BLaER1 (cell line): Measurements from ENCODE around the gene ARHGAP4.
A peak's percentile ranks its signal among the peaks of the same experiment; 100 is the strongest.

Source experiments
- H3K27ac ChIP-seq: shearing (Covaris generic); formaldehyde crosslinking; 2 replicates; pipeline ENCODE4 v1.8.1; 2022
- H3K27me3 ChIP-seq: shearing (Covaris generic); formaldehyde crosslinking; 2 replicates; pipeline ENCODE4 v1.8.1; 2022
- H3K36me3 ChIP-seq: shearing (Covaris generic); formaldehyde crosslinking; 2 replicates; pipeline ENCODE4 v1.8.1; 2022
- H3K4me1 ChIP-seq: shearing (Covaris generic); formaldehyde crosslinking; 2 replicates; pipeline ENCODE4 v1.8.1; 2022
- H3K4me2 ChIP-seq: shearing (Covaris generic); formaldehyde crosslinking; 2 replicates; pipeline ENCODE4 v1.8.1; 2022
- H3K4me3 ChIP-seq: shearing (Covaris generic); formaldehyde crosslinking; 2 replicates; pipeline ENCODE4 v1.8.1; 2022
- H3K9ac ChIP-seq: shearing (Covaris generic); formaldehyde crosslinking; 2 replicates; pipeline ENCODE4 v1.8.1; 2022
- H3K9me3 ChIP-seq: shearing (Covaris generic); formaldehyde crosslinking; 2 replicates; pipeline ENCODE4 v1.8.1; 2022
- H4K20me1 ChIP-seq: shearing (Covaris generic); formaldehyde crosslinking; 2 replicates; pipeline ENCODE4 v1.8.1; 2022
- Cebpa-rat ChIP-seq: shearing (Covaris generic); IDR thresholded peaks from 2 replicates; pipeline ENCODE4 v1.8.1; 2022

The ARHGAP4 gene

DNA sequence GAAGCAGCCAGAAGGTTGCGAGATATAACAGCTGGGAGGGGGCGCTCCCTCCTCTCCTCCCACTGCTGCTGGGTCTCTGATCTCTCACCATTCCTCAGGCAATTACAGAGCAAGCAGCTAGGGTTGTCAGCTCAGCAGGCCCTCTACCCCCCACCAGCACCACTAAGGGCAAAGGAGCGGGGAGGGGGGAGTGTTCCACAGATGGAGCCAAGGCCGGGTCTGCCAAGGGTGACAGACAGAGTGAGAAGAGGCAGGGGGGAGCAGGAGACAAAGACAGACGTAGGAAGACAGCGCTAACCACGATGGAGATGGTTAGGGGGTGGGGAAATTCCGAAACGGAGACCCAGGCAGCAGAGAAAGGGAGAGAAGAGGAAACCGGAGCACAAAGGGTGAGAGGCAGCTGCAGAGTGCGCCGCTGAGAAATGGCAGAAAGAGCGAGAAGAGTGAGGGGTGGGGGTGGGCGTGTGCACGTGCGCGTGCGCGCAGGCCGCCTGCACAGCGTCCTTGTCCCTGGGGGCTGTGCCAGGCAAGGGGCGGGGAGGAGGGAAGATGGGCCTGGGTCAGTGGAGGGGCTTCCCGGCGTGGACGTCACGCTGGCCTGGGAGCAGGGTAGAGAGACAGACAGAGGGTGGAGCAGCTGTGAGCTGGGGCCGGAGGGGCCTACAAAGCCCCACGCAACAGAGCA is 47.0 kb downstream of the ARHGAP4 start:
- Histone ChIP-seq H3K27ac (peak overlapping the region; percentile 66), H3K4me1 (peaks cover 78% of the 10 kb centered on the region), H3K27me3 (peaks cover 70% of the 10 kb centered on the region), H3K36me3 (no peaks in the 10 kb centered on the region), H3K4me3 (peak overlapping the region; percentile 52), H4K20me1 (peaks cover 79% of the 10 kb centered on the region), H3K4me2 (peak overlapping the region; percentile 82), H3K9ac (peak overlapping the region; percentile 53), H3K9me3 (no peaks in the 10 kb centered on the region)
- TF ChIP-seq Cebpa-rat: no peak

DNA sequence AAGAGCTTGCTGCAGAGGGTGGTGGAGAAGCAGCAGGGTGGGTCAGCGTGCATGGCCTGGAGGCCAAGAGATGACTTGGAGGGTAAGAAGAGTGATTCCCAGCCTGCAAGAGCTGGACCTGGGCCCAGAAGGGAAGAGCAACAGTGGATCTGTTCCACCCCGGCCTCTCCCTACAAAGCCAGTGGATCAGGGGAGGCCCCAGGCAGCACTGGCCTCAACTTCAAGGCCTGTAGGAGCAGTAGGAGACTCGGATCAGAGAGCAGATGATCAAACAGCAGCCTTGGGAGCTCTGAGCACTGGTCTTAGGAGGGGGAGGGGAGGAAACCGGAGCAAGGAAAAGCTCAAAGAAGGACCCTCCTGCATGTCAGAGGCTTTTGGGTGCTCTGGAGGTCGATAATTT is 47.7 kb downstream of the ARHGAP4 start:
- no peaks in the 10 kb centered on the region for H3K9me3 ChIP-seq
- H3K36me3 ChIP-seq: no peaks in the 10 kb centered on the region
- H3K9ac ChIP-seq: no peak overlapping the region; the same call in 1 of the 2 replicates
- peaks cover 70% of the 10 kb centered on the region for H3K4me1 ChIP-seq
- H3K4me3 ChIP-seq: peak overlapping the region; percentile 52
- H4K20me1 ChIP-seq: peaks cover 79% of the 10 kb centered on the region
- H3K27me3 ChIP-seq: peaks cover 70% of the 10 kb centered on the region
- no peak for TF ChIP-seq Cebpa-rat
- H3K27ac ChIP-seq: peak overlapping the region; percentile 66
- peak overlapping the region; percentile 82 for H3K4me2 ChIP-seq

DNA sequence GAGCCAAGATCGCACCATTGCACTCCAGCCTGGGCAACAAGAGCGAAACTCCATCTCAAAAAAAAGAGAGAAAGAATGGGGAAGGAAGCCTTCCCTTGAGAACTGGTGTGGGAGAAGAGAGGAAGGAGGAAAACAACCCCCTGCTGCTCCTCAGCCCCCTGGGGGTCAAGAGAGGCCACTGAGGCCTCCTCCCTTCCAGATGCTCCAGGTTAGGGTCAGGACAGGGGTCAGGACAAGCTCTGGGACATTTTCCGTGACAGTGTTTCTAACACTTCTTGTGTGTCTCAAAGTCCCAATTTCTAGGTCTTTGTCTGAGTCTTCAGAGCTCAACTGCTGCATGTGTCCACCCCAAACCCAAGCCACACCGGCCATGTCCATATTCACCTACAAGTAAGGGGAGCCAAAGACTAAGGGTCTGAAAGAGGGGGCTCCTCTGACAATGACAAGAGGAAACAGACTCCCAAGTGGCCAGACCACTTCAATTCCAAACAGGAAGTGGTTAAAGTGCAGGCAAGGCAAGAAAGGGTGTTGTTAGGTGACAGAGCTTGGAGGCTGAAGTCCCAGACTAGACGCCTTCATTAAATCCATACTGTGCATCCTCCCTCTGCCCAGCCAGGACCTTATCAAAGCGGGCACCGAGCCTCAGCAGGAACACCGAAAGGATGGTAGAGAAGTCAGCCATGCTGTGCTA is 48.3 kb downstream of the ARHGAP4 start:
- H3K27me3 ChIP-seq: peaks cover 70% of the 10 kb centered on the region
- peak overlapping the region; percentile 66 for H3K27ac ChIP-seq
- TF ChIP-seq Cebpa-rat: no peak
- H3K36me3 ChIP-seq: no peaks in the 10 kb centered on the region
- H3K4me2 ChIP-seq: peak overlapping the region; percentile 82
- H3K4me3 ChIP-seq: peak overlapping the region; percentile 30
- H3K4me1 ChIP-seq: peaks cover 64% of the 10 kb centered on the region
- no peaks in the 10 kb centered on the region for H3K9me3 ChIP-seq
- H4K20me1 ChIP-seq: peaks cover 79% of the 10 kb centered on the region
- H3K9ac ChIP-seq: no peak overlapping the region; the same call in 1 of the 2 replicates

DNA sequence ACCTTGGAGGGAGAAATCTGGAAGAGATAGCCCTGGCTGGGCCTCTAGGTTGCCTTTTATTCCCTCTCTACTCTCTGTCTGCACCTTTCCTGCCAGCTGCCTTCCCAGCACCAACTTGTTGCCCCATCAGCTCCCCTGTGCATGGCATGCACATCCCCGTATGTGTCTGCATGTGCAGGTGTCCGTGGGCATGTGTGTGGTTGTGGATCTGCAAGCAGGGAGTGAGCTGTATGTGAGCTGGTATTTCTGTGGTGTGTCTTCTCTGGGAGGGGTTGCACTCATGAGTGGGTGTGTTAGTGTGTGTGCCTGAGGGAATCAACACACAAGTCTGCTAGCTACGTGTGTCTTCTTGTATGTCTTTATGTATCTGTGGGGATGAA is 50.0 kb downstream of the ARHGAP4 start:
- Histone ChIP-seq H3K4me1 (peaks cover 48% of the 10 kb centered on the region), H3K27me3 (peaks cover 62% of the 10 kb centered on the region), H3K9ac (no peak overlapping the region), H3K27ac (no peak overlapping the region), H4K20me1 (peaks cover 71% of the 10 kb centered on the region), H3K4me2 (no peak overlapping the region), H3K4me3 (no peak overlapping the region), H3K9me3 (no peaks in the 10 kb centered on the region), H3K36me3 (no peaks in the 10 kb centered on the region)
- no peak for TF ChIP-seq Cebpa-rat

DNA sequence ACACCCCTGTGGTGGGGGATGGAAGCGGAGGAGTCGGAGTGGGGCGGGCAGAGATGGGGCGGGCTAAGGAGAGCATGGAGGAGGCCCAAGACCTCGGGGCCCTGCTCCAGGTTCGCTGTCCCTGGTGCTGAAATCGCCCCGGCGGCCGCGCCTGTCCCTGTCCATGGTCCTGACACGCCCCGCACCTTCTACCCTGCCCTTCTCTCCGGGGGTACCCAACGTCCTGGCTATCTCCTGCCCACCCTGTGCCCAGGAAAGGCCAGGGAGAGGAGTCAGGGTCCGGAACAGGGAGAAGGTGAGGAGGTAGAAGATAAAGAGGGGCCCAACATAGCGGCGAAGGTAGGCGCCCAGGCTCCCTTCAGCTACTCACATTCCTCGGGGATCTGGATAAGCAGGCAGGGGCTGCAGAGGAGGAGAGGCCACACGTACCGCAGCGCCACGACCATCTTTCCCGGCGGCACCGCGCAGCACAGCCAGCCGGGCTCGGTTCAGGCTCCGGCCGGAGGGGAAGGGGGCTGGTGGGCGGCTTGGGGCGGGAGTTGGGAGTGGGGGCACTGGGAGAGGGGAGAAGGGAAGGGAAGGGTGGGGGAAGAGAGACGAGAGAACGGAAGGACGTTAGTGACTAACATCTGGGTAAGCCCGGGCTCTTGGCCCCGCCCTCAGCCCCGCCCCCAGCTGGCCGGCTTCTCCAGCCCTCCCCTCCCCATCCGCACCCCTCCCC is 50.5 kb downstream of the ARHGAP4 start:
- H3K9ac ChIP-seq: no peak overlapping the region
- H3K36me3 ChIP-seq: no peaks in the 10 kb centered on the region
- TF ChIP-seq Cebpa-rat: no peak
- H3K4me2 ChIP-seq: no peak overlapping the region
- H4K20me1 ChIP-seq: peaks cover 68% of the 10 kb centered on the region
- peaks cover 57% of the 10 kb centered on the region for H3K27me3 ChIP-seq
- H3K4me1 ChIP-seq: peaks cover 42% of the 10 kb centered on the region
- no peak overlapping the region for H3K4me3 ChIP-seq
- H3K27ac ChIP-seq: no peak overlapping the region
- no peaks in the 10 kb centered on the region for H3K9me3 ChIP-seq

DNA sequence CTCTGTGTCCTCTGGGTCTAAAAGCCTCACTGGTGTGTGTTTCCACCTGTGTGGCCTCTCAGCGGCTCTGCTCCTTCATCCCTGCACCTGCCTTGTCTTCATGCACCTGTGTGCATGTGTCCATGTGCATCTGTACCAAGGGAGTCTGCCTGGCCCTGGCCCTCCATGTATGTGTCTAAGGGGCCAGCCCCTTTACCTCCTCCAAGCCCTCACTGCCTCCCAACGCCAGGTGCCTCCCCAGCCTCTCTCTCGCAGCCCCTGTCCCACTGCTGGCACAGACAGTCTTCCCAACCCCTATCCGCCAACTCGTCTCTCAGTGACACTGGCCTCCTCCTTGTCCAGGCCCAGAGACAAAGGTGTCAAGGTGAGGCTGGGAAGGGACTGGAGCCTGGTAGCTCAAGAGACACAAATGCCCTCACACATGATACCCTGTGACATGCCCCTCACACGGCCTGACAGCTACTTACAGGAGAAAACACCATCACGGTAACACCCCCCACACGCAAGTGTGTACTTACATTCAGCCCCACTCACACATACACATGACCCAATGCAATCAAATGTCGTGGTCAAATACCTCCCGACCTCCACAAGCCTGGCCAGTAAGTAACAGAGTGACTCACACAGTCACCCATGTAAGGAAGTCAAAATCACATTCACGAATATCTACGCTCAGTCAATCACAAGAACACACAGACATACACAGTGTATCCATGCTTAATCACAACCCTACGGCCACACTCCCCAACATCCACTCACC is 51.5 kb downstream of the ARHGAP4 start:
- Histone ChIP-seq H3K27ac (no peak overlapping the region), H4K20me1 (peaks cover 67% of the 10 kb centered on the region), H3K4me3 (no peak overlapping the region), H3K9me3 (no peaks in the 10 kb centered on the region), H3K36me3 (peaks cover 4% of the 10 kb centered on the region; the same call in 1 of the 2 replicates), H3K4me2 (no peak overlapping the region), H3K4me1 (peaks cover 40% of the 10 kb centered on the region), H3K27me3 (peaks cover 56% of the 10 kb centered on the region), H3K9ac (no peak overlapping the region)
- TF ChIP-seq Cebpa-rat: no peak

DNA sequence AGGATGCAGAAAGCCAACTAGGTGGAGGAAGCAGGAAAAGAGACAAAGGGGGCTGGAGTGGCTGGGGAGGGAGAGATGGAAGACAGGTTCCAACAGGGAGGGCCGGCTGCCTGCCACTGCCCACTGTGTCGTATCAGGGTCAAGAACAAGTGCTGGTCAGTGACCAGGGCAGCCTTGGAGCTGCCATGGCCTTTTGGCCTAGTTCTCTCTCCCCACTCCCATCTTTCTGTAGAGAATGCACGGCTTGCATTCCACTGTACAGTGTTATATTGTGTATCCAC is 52.0 kb downstream of the ARHGAP4 start:
- H4K20me1 ChIP-seq: peaks cover 73% of the 10 kb centered on the region

DNA sequence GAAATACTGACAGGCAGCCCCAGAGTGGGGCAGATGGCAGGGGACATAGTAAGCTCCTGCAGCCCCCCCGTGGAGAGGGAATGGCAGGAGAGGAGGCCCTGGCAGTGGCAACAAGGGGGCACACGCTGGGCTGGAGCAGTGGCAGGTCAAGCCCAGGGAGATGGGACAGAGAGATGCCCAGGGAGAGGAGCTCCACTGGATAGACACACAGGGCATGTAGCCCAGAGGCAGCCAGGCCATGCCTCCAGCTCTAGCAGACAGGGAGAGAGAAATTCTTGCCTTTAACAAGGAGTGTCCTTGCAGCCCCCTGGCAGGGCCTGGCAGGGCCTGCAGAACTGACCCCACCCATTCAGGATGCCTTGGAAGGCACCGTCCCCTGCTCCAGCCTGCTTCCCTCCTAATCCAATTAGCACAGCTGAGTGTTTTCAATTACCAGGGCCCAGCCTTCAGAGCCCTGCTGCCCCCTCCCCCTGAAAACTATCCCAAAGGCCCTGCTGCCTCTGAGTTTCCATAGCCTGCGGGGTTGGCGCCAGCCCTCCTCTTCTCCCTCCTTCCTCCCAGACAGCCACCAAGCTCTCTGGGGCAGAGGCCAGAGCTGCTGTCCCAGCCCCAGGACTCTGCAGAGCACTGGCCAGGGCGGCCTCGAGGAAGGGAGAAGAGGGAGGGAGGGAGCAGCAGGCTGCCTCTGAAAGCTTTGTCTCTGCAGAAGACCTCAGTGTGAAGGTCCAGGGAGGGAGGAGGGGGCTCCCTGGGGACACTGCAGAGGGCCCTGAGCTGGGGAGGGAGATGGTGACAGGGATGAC is 52.6 kb downstream of the ARHGAP4 start:
- Histone ChIP-seq H3K4me1 (peaks cover 32% of the 10 kb centered on the region), H3K27ac (no peak overlapping the region), H3K9me3 (no peaks in the 10 kb centered on the region), H3K9ac (no peak overlapping the region), H3K27me3 (peaks cover 58% of the 10 kb centered on the region), H4K20me1 (peaks cover 77% of the 10 kb centered on the region), H3K4me2 (no peak overlapping the region), H3K4me3 (no peak overlapping the region), H3K36me3 (peaks cover 12% of the 10 kb centered on the region; the same call in 1 of the 2 replicates)
- no peak for TF ChIP-seq Cebpa-rat

More for the DNA sequence above, 52.0 kb downstream of the ARHGAP4 start:
- H3K27ac ChIP-seq: no peak overlapping the region
- TF ChIP-seq Cebpa-rat: no peak
- H3K4me2 ChIP-seq: no peak overlapping the region
- peaks cover 56% of the 10 kb centered on the region for H3K27me3 ChIP-seq
- no peak overlapping the region for H3K4me3 ChIP-seq
- no peaks in the 10 kb centered on the region for H3K9me3 ChIP-seq
- H3K9ac ChIP-seq: no peak overlapping the region
- H3K4me1 ChIP-seq: peaks cover 37% of the 10 kb centered on the region
- peaks cover 9% of the 10 kb centered on the region; the same call in 1 of the 2 replicates for H3K36me3 ChIP-seq
